Measurements from ENCODE around the gene CILP2.

CILP2 gene

GRCh38 chr19:19514881-19515641, 23.0 kb upstream of the CILP2 start, which contains the start of gene TSSK6:
TSSK6 (minus strand) TSS chr19:19515548; CDS start chr19:19515427, 121 bp downstream.
- TF ChIP-seq TAF1 (IDR thresholded peaks at IDR 0.05; ENCODE audit: borderline replicate concordance, insufficient read depth, low read length): no peak
- TF ChIP-seq FOXP2 (optimal IDR thresholded peaks at IDR 0.05; ENCODE audit: borderline replicate concordance, extremely low read depth, extremely low read length, insufficient read depth): no peak
- TF ChIP-seq SIN3A (IDR thresholded peaks at IDR 0.05; ENCODE audit: borderline replicate concordance, insufficient read depth, low read length): no peak
- no peak for TF ChIP-seq REST (IDR thresholded peaks at IDR 0.05; ENCODE audit: insufficient read depth in 1 of 2, low read depth in 2 of 2, low read length in 2 of 2)
- TF ChIP-seq POLR2AphosphoS5 (IDR thresholded peaks at IDR 0.05; ENCODE audit: low read depth, low read length): no peak

GRCh38 chr19:19515642-19516519, 22.2 kb upstream of the CILP2 start, which contains the start of gene NDUFA13:
NDUFA13 (plus strand) TSS chr19:19516225; CDS start chr19:19516239, 14 bp downstream.
- peak in 1 of 2 experiments; percentile 42; a peak in 1 of 4 replicates for TF ChIP-seq REST (IDR thresholded peaks at IDR 0.05; ENCODE audit: insufficient read depth in 1 of 2, low read depth in 2 of 2, low read length in 2 of 2)
- TF ChIP-seq FOXP2 (optimal IDR thresholded peaks at IDR 0.05; ENCODE audit: borderline replicate concordance, extremely low read depth, extremely low read length, insufficient read depth): peak; percentile 83
- TF ChIP-seq SIN3A (IDR thresholded peaks at IDR 0.05; ENCODE audit: borderline replicate concordance, insufficient read depth, low read length): peak; percentile 83; the same call in 1 of the 2 replicates
- TF ChIP-seq POLR2AphosphoS5 (IDR thresholded peaks at IDR 0.05; ENCODE audit: low read depth, low read length): peak; percentile 89
- TF ChIP-seq TAF1 (IDR thresholded peaks at IDR 0.05; ENCODE audit: borderline replicate concordance, insufficient read depth, low read length): peak; percentile 97

- TF ChIP-seq FOXP2 (optimal IDR thresholded peaks at IDR 0.05; ENCODE audit: borderline replicate concordance, extremely low read depth, extremely low read length, insufficient read depth) (no peak), SIN3A (IDR thresholded peaks at IDR 0.05; ENCODE audit: borderline replicate concordance, insufficient read depth, low read length) (no peak), REST (IDR thresholded peaks at IDR 0.05; ENCODE audit: insufficient read depth in 1 of 2, low read depth in 2 of 2, low read length in 2 of 2) (no peak), POLR2AphosphoS5 (IDR thresholded peaks at IDR 0.05; ENCODE audit: low read depth, low read length) (no peak), TAF1 (IDR thresholded peaks at IDR 0.05; ENCODE audit: borderline replicate concordance, insufficient read depth, low read length) (no peak)
Observed at GRCh38 chr19:19517235-19517619, 20.8 kb upstream of the CILP2 start.

- TF ChIP-seq TAF1 (IDR thresholded peaks at IDR 0.05; ENCODE audit: borderline replicate concordance, insufficient read depth, low read length) (no peak), POLR2AphosphoS5 (IDR thresholded peaks at IDR 0.05; ENCODE audit: low read depth, low read length) (no peak)
Observed at GRCh38 chr19:19520989-19521388, 17.1 kb upstream of the CILP2 start.

GRCh38 chr19:19523177-19523576, 14.9 kb upstream of the CILP2 start:
- TF ChIP-seq POLR2AphosphoS5 (IDR thresholded peaks at IDR 0.05; ENCODE audit: low read depth, low read length) (no peak), FOXP2 (optimal IDR thresholded peaks at IDR 0.05; ENCODE audit: borderline replicate concordance, extremely low read depth, extremely low read length, insufficient read depth) (no peak), SIN3A (IDR thresholded peaks at IDR 0.05; ENCODE audit: borderline replicate concordance, insufficient read depth, low read length) (no peak), TAF1 (IDR thresholded peaks at IDR 0.05; ENCODE audit: borderline replicate concordance, insufficient read depth, low read length) (no peak), REST (IDR thresholded peaks at IDR 0.05; ENCODE audit: insufficient read depth in 1 of 2, low read depth in 2 of 2, low read length in 2 of 2) (no peak)
